Measurements from ENCODE around the gene TXNRD3. TPM values are rescaled to one million over a fixed set of nuclear protein-coding genes. Genes with fewer than 3 reads are reported as not detected.
A peak's percentile ranks its signal among the peaks of the same experiment; 100 is the strongest.

The TXNRD3 gene
- total RNA-seq (2021; fragmentation: NEBNext Ultra II Directional; extraction: Animal tissue kit (Norgen Biotek cat#: 25700)) = 1 to 10 TPM; 6.8 to 8.4 (median 7.4) TPM
- long read RNA-seq, partial matches to known transcripts = 0 of 6 reads
- long read RNA-seq, other reads (novel, unspliced or antisense) = 2 of 6 reads

DNA sequence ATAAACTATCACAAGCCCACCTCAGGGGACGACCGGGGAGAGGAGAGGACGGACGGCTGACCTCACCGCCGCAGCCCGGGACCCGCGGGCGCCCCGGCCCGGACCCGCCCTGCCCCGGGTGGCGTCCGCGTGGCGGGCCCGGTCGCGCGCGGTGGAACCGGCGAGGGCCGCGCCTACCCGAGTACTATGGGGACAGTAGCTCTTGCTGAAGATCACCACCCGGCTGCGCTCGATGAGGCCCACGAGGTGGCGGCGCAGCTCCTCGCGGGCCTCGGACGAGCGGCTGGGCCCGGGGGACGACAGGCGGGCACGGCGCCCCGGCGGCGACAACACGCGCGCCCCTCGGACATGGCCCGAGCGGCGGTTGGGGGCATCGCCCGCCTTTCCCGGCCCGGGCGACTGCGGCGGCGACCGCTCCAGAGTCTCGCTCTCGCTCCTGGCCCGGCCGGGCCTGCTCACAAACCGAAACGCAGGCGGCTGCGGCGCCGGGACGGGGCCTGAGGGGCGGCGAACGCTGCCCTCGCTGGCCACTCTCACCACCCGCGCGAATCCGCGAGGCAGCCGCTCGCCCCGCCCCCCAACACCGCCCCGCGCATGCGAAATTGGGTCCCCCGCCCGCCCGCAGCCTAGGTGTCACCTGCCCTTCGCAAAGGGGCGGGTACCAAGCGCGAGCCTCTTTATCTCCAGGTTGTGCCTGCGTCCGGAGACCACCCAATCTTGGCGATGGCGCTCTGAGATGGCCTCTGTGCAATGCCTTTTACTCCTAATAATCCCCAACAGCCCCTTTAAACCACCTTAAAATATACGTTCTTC is at the start of gene TXNRD3:
TXNRD3 (minus strand) TSS at position 554 of the 813 bp plus-strand sequence.
- H3K27ac Mint-ChIP-seq = peak within 1 kb of the TSS; percentile 85
- H3K9me3 Mint-ChIP-seq = peaks cover 10% of the 10 kb centered on the region; the same call in 1 of the 2 replicates
- DNase-seq = peak; percentile 31
- H3K4me1 Mint-ChIP-seq (ENCODE audit: low read depth) = peaks cover 10% of the 10 kb centered on the region
- H3K4me3 Mint-ChIP-seq = peak within 1 kb of the TSS; percentile 89
- TF ChIP-seq, protein P1, sequence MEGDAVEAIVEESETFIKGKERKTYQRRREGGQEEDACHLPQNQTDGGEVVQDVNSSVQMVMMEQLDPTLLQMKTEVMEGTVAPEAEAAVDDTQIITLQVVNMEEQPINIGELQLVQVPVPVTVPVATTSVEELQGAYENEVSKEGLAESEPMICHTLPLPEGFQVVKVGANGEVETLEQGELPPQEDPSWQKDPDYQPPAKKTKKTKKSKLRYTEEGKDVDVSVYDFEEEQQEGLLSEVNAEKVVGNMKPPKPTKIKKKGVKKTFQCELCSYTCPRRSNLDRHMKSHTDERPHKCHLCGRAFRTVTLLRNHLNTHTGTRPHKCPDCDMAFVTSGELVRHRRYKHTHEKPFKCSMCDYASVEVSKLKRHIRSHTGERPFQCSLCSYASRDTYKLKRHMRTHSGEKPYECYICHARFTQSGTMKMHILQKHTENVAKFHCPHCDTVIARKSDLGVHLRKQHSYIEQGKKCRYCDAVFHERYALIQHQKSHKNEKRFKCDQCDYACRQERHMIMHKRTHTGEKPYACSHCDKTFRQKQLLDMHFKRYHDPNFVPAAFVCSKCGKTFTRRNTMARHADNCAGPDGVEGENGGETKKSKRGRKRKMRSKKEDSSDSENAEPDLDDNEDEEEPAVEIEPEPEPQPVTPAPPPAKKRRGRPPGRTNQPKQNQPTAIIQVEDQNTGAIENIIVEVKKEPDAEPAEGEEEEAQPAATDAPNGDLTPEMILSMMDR (IDR thresholded peaks at IDR 0.05) = peak; percentile 34; the same call in 1 of the 2 replicates
- peaks cover 4% of the 10 kb centered on the region; the same call in 1 of the 2 replicates for H3K36me3 Mint-ChIP-seq (ENCODE audit: low read depth)
- H3K27me3 Mint-ChIP-seq (ENCODE audit: insufficient read depth) = peaks cover 18% of the 10 kb centered on the region

DNA sequence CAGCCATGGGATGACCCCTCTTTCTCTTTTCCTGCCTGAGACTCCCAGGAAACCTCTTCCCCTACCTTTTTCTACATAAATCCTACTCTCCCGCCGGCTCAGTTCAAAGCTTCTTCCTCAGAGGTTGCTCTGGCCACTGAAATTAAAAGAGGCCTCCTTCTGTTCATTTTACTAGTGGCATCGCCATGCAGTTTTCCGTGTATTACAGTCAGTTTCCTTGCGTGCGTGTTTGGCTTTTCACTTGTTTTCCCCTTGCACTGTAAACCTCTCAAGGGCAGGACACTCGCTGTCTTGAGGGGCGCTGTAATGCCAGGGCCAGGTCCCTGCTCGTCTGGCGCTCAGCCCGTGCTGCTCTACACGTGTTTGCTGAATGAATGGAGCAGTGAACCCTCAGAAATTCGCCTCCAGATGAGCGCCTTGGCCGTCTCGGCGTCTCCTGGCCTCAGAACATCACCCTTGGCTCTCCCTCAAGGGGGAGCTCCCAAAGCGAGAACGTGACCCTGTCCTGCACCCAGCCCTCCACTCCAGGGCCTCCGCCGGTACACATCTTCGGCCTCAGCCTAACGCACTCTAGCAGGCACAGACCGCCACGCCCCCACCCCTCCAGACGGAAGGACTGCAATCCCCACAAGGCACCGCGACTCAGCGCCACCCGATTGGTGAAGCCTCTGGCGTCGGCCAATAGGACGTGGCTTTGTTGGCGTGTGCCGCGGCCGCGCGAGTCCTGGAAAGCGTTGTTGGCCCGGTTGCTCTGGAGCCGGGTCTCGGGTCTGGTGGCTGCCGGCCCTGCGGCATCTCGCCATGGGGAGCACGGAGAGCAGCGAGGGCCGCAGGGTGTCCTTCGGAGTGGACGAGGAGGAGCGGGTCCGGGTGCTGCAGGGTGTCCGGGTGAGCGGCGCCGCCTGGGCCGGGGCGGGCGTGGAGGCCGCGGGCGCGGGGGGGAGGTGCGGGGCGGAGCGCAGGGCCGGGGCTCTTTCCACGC is 48.9 kb upstream of the TXNRD3 start, which contains the start of gene CHCHD6:
CHCHD6 (plus strand) TSS at position 729 of the 982 bp plus-strand sequence; CDS start at position 802, 73 bp downstream.
- H3K4me3 Mint-ChIP-seq = peak within 1 kb of the TSS; percentile 92
- TF ChIP-seq, protein P1 (IDR thresholded peaks at IDR 0.05) = peak; percentile 56
- peaks cover 29% of the 10 kb centered on the region for H3K4me1 Mint-ChIP-seq (ENCODE audit: low read depth)
- H3K27ac Mint-ChIP-seq = peak within 1 kb of the TSS; percentile 55
- 0 out of 2 replicates have a peak, but pooled peaks cover 11% of the 10 kb centered on the region for H3K36me3 Mint-ChIP-seq (ENCODE audit: low read depth)
- peaks cover 7% of the 10 kb centered on the region for H3K9me3 Mint-ChIP-seq
- peaks cover 7% of the 10 kb centered on the region; the same call in 1 of the 2 replicates for H3K27me3 Mint-ChIP-seq (ENCODE audit: insufficient read depth)
- DNase-seq = peak; percentile 94

DNA sequence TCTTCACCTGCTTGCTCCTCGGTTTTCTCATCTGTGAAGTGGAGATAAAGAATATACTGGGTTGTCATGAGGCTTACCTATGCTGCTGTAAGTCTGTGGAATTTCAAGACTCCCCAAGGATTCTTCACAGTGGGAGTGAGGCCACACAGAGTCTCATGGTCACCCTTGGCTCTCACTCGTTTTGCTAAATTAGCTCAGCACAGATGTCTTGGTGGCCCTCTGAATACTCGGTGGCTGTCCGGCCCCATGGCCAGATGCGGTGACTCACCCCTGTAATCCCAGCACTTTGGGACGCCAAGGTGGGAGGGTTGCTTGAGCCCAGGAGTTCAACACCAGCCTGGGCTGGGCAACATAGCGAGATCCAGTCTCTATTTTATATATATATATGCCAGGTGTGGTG is 44.1 kb upstream of the TXNRD3 start:
- peaks cover 40% of the 10 kb centered on the region for H3K27me3 Mint-ChIP-seq (ENCODE audit: insufficient read depth)
- peaks cover 7% of the 10 kb centered on the region for H3K9me3 Mint-ChIP-seq
- DNase-seq = no peak
- H3K4me1 Mint-ChIP-seq (ENCODE audit: low read depth) = peaks cover 9% of the 10 kb centered on the region
- 0 out of 2 replicates have a peak, but pooled peaks cover 5% of the 10 kb centered on the region for H3K36me3 Mint-ChIP-seq (ENCODE audit: low read depth)
- H3K27ac Mint-ChIP-seq = no peak overlapping the region
- TF ChIP-seq, protein P1 (IDR thresholded peaks at IDR 0.05) = no peak
- H3K4me3 Mint-ChIP-seq = no peak overlapping the region

DNA sequence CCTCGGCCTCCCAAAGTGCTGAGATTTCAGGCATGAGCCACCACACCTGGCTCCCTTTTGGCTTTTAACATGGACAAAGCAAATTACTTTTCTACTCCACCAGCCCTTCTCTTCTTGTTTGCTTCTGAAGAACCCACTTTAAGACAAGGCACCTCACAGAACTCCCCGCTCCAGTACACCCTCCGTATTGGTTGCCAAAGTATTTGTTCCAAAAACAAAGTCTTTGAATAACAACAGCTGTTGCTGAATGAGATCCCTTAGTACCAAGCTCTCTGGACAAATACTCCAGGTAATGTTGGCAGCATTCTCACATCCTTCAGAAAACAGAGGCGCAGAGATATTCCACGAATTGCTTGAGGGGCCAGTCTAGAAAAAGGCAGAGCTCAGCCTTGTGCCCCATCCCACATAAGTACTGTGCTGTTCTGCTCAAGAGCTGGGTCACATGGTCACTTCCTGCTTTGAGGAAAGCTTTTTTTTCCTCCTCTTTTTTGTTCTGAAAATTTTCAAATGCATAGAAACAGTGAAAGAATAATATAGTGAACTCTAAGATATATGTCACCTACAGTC is 41.9 kb upstream of the TXNRD3 start:
- no peak overlapping the region for H3K27ac Mint-ChIP-seq
- no peak overlapping the region for H3K4me3 Mint-ChIP-seq
- peaks cover 49% of the 10 kb centered on the region for H3K27me3 Mint-ChIP-seq (ENCODE audit: insufficient read depth)
- peaks cover 7% of the 10 kb centered on the region for H3K9me3 Mint-ChIP-seq
- TF ChIP-seq, protein P1 (IDR thresholded peaks at IDR 0.05) = no peak
- H3K36me3 Mint-ChIP-seq (ENCODE audit: low read depth) = 0 out of 2 replicates have a peak, but pooled peaks cover 5% of the 10 kb centered on the region
- no peaks in the 10 kb centered on the region for H3K4me1 Mint-ChIP-seq (ENCODE audit: low read depth)
- no peak for DNase-seq

DNA sequence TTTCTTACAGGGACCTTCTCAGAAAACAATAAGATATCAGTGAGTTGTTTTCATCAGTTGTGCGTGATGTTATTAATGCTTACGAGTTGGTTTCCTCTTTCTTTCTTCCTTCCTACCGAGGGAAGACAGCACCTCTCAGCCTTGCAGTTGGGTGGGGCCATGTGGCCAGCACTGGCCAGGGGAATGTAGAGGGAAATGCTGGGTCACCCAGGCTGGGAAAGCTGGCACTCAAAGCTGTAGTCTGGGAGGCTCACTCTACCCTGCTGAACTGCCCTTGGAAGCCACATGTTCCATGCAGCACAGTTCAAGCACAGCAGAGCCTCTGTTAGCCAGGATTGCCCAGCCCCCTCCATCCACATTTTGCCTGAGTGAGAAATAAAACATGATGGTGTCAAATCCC is 39.0 kb upstream of the TXNRD3 start:
- no peak for DNase-seq
- Mint-ChIP-seq H3K27ac (no peak overlapping the region), H3K27me3 (ENCODE audit: insufficient read depth) (peaks cover 51% of the 10 kb centered on the region), H3K4me3 (no peak overlapping the region), H3K9me3 (no peaks in the 10 kb centered on the region), H3K4me1 (ENCODE audit: low read depth) (no peaks in the 10 kb centered on the region), H3K36me3 (ENCODE audit: low read depth) (no peaks in the 10 kb centered on the region)
- TF ChIP-seq, protein P1 (IDR thresholded peaks at IDR 0.05) = no peak
